H9 (cell line): ENCODE results near the gene CAMTA2. TPM values are rescaled to one million over a fixed set of nuclear protein-coding genes. Genes with fewer than 3 reads are reported as not detected.

Source experiments
- DNase-seq: peaks from one replicate; pipeline ENCODE4 v3.0.0-alpha.2; 2017
- H2AFZ ChIP-seq: one replicate; pipeline ENCODE4 v1.6.1; 2013; ENCODE audit warnings: mild to moderate bottlenecking, low read length, control low read depth, moderate library complexity
- H2AK5ac ChIP-seq: 2 replicates; pipeline ENCODE4 v1.6.1; 2013; ENCODE audit warnings: low read length, control low read depth, mixed read lengths; ENCODE audit not compliant: insufficient read length
- H2BK120ac ChIP-seq: one replicate; pipeline ENCODE4 v1.6.1; 2013; ENCODE audit warnings: low read depth, mild to moderate bottlenecking, low read length, control low read depth, inconsistent platforms; ENCODE audit not compliant: poor library complexity, severe bottlenecking
- H2BK12ac ChIP-seq: 2 replicates; pipeline ENCODE4 v1.6.1; 2013; ENCODE audit warnings: low read length, control low read depth, mixed read lengths, low read depth; ENCODE audit not compliant: insufficient read length
- H2BK15ac ChIP-seq: 2 replicates; pipeline ENCODE4 v1.6.1; 2013; ENCODE audit warnings: low read depth, low read length, control low read depth
- H2BK20ac ChIP-seq: one replicate; pipeline ENCODE4 v1.6.1; 2013; ENCODE audit warnings: low read depth, mild to moderate bottlenecking, low read length, control low read depth, inconsistent platforms; ENCODE audit not compliant: poor library complexity, severe bottlenecking
- H2BK5ac ChIP-seq: 2 replicates; pipeline ENCODE4 v1.6.1; 2013; ENCODE audit warnings: low read length, control low read depth, mixed read lengths; ENCODE audit not compliant: insufficient read length
- H3K14ac ChIP-seq: 2 replicates; pipeline ENCODE4 v1.6.1; 2013; ENCODE audit warnings: low read length, control low read depth; ENCODE audit not compliant: insufficient read depth
- H3K18ac ChIP-seq: 2 replicates; pipeline ENCODE4 v1.6.1; 2013; ENCODE audit warnings: low read depth, mild to moderate bottlenecking, mixed read lengths, low read length, control low read depth; ENCODE audit not compliant: insufficient read length
- H3K23ac ChIP-seq: 2 replicates; pipeline ENCODE4 v1.6.1; 2013; ENCODE audit warnings: low read length, control low read depth, mixed read lengths, low read depth; ENCODE audit not compliant: insufficient read length
- H3K23me2 ChIP-seq: 2 replicates; pipeline ENCODE4 v1.6.1; 2013; ENCODE audit warnings: low read depth, mild to moderate bottlenecking, mixed read lengths, low read length, control low read depth; ENCODE audit not compliant: insufficient read length, poor library complexity, severe bottlenecking
- H3K27ac ChIP-seq: 2 replicates; pipeline ENCODE4 v1.5.1; 2013; ENCODE audit warnings: low read length, control low read depth, mixed read lengths, low read depth; ENCODE audit not compliant: insufficient read length
- H3K27me3 ChIP-seq: 2 replicates; pipeline ENCODE4 v1.6.1; 2013; ENCODE audit warnings: low read length, control low read depth, inconsistent platforms; ENCODE audit not compliant: insufficient read depth
- H3K4ac ChIP-seq: 2 replicates; pipeline ENCODE4 v1.6.1; 2013; ENCODE audit warnings: low read depth, mild to moderate bottlenecking, control low read depth, inconsistent platforms, low read length, moderate library complexity
- H3K4me1 ChIP-seq: 2 replicates; pipeline ENCODE4 v1.6.1; 2013; ENCODE audit warnings: low read length, control low read depth, inconsistent platforms; ENCODE audit not compliant: insufficient read depth
- H3K4me2 ChIP-seq: 2 replicates; pipeline ENCODE4 v1.6.1; 2013; ENCODE audit warnings: low read length, control low read depth, mixed read lengths; ENCODE audit not compliant: insufficient read length, insufficient read depth
- H3K56ac ChIP-seq: 2 replicates; pipeline ENCODE4 v1.6.1; 2013; ENCODE audit warnings: low read depth, mild to moderate bottlenecking, mixed read lengths, low read length, control low read depth; ENCODE audit not compliant: insufficient read length
- H3K79me1 ChIP-seq: 2 replicates; pipeline ENCODE4 v1.6.1; 2013; ENCODE audit warnings: low read depth, mild to moderate bottlenecking, moderate library complexity, low read length, control low read depth, inconsistent platforms; ENCODE audit not compliant: insufficient read depth, poor library complexity, severe bottlenecking
- H3K79me2 ChIP-seq: 2 replicates; pipeline ENCODE4 v1.6.1; 2013; ENCODE audit warnings: low read length, control low read depth, inconsistent platforms; ENCODE audit not compliant: insufficient read depth
- H3K9ac ChIP-seq: 2 replicates; pipeline ENCODE4 v1.6.1; 2013; ENCODE audit warnings: low read length, control low read depth, mixed read lengths; ENCODE audit not compliant: insufficient read length; ENCODE audit errors: extremely low read depth
- H3K9me3 ChIP-seq: one replicate; pipeline ENCODE4 v1.6.1; 2013; ENCODE audit warnings: low read depth, low read length, inconsistent platforms; ENCODE audit not compliant: control insufficient read depth
- H3T11ph ChIP-seq: one replicate; pipeline ENCODE4 v1.6.1; 2013; ENCODE audit warnings: mild to moderate bottlenecking, low read length, control low read depth, inconsistent platforms
- H4K20me1 ChIP-seq: one replicate; pipeline ENCODE4 v1.6.1; 2013; ENCODE audit not compliant: control insufficient read depth, insufficient read length, insufficient read depth
- H4K5ac ChIP-seq: 2 replicates; pipeline ENCODE4 v1.6.1; 2013; ENCODE audit warnings: low read depth, mild to moderate bottlenecking, mixed read lengths, low read length, control low read depth; ENCODE audit not compliant: insufficient read length
- H4K8ac ChIP-seq: replicated peaks from 2 replicates; pipeline ENCODE4 v1.6.1; 2013; ENCODE audit warnings: low read length, control low read depth, mixed read lengths, low read depth; ENCODE audit not compliant: insufficient read length
- H4K91ac ChIP-seq: 2 replicates; pipeline ENCODE4 v1.6.1; 2013; ENCODE audit warnings: low read depth, mild to moderate bottlenecking, moderate library complexity, mixed read lengths, low read length, control low read depth; ENCODE audit not compliant: insufficient read length
- H3K27ac Mint-ChIP-seq, 3 experiments: 2 replicates in 2 of 3; 3 replicates in 1 of 3; pipeline ENCODE4 v1.8.0; 2020 to 2021; ENCODE audit warnings: mixed read lengths in 3 of 3, mild to moderate bottlenecking in 1 of 3, moderate library complexity in 1 of 3
- H3K27me3 Mint-ChIP-seq: 2 replicates; pipeline ENCODE4 v1.8.0; 2021; ENCODE audit warnings: low read depth, mild to moderate bottlenecking, moderate library complexity, mixed read lengths
- H3K36me3 Mint-ChIP-seq, 3 experiments: 2 replicates in 2 of 3; 3 replicates in 1 of 3; pipeline ENCODE4 v1.8.0; 2020 to 2021; ENCODE audit warnings: low read depth in 3 of 3, mixed read lengths in 3 of 3; ENCODE audit not compliant: insufficient read depth in 1 of 3
- H3K4me1 Mint-ChIP-seq, 2 experiments: 2 replicates each; pipeline ENCODE4 v1.8.0; 2020; ENCODE audit warnings: mixed read lengths in 2 of 2
- H3K4me3 Mint-ChIP-seq, 2 experiments: 2 replicates in 1 of 2; 3 replicates in 1 of 2; pipeline ENCODE4 v1.8.0; 2020 to 2021; ENCODE audit warnings: mild to moderate bottlenecking in 2 of 2, mixed read lengths in 2 of 2, moderate library complexity in 1 of 2
- H3K9me3 Mint-ChIP-seq, 2 experiments: 2 replicates in 1 of 2; 3 replicates in 1 of 2; pipeline ENCODE4 v1.8.0; 2020; ENCODE audit warnings: mild to moderate bottlenecking in 2 of 2, mixed read lengths in 2 of 2, moderate library complexity in 1 of 2
- WGBS: extraction: QIAGEN DNeasy Blood & Tissue Kit; methylation state at CpG from one replicate; pipeline ENCODE4 v1.1.7; 2013; ENCODE audit warnings: missing lambda C conversion rate, low lambda C conversion rate, mixed read lengths; ENCODE audit not compliant: insufficient read length; ENCODE audit errors: extremely low coverage; 5-methylcytosine and 5-hydroxymethylcytosine counted together
- total RNA-seq: library from RNA; stranded (reverse); gene quantifications from 2 replicates; pipeline ENCODE4 v1.2.1, GENCODE V29; 2021
- TF ChIP-seq, protein P1 (sequence below): fragments of 200-600 bp; sonication (generic); conservative IDR thresholded peaks from 3 replicates; pipeline ENCODE4 v1.8.0; 2021; ENCODE audit warnings: antibody characterized with exemption, mild to moderate bottlenecking

CAMTA2 gene
- total RNA-seq, 1 experiment from 2014 or later, result 15.6 TPM

DNA sequence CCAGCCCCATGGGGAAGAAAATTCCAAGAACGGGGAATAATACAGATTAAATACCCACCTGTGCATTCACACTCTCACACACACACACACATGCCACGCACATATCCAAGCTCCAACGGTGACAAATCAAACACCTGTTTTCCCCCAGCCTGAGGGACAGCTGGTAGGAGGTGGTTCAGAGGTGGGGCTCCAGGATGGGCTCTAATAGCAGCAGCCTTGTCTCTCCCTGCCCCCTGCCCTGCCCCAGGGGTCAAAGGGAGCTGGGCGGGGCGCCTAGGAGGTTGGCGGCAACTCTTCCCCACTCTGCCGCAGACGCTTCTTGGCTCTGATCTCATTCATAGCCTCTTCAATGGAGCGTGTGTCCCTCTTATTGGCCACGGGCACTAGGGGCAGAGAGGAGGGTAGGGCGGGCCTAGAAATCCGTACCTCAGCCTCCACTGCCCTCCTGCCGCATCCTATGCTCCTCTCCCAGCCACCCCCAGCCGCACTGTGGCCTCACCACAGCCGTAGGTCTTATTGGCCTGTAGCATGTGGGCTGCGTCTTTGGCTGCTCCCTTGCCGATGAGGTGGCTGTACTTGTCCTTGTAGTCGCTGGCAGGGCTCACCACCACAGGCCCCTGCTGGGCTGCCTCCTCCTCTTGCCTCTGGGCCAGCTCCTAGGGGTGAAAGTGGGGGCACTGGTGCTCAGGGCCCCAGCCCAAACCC is 28.1 kb downstream of the CAMTA2 start:
- Histone ChIP-seq H3K18ac (no peak overlapping the region), H3K27me3 (no peaks in the 10 kb centered on the region), H3T11ph (no peak overlapping the region), H3K56ac (no peak overlapping the region), H3K4ac (no peak overlapping the region), H4K20me1 (no peaks in the 10 kb centered on the region), H2AK5ac (no peak overlapping the region), H3K9ac (no peak overlapping the region), H3K23ac (no peak overlapping the region), H2AFZ (no peak overlapping the region), H4K91ac (no peak overlapping the region), H3K79me2 (no peaks in the 10 kb centered on the region; the same call in 1 of the 2 replicates), H3K27ac (no peak overlapping the region), H3K79me1 (no peaks in the 10 kb centered on the region), H4K5ac (no peak overlapping the region), H2BK15ac (no peak overlapping the region), H3K4me1 (peaks cover 3% of the 10 kb centered on the region; the same call in 1 of the 2 replicates), H2BK20ac (no peak overlapping the region), H2BK5ac (no peak overlapping the region), H3K9me3 (no peaks in the 10 kb centered on the region), H3K4me2 (no peak overlapping the region), H4K8ac (no peak overlapping the region), H2BK12ac (no peak overlapping the region), H3K23me2 (no peaks in the 10 kb centered on the region), H2BK120ac (no peak overlapping the region), H3K14ac (no peak overlapping the region)
- H3K36me3 Mint-ChIP-seq, result peaks cover 12 to 30% (median 28%) of the 10 kb centered on the region in 3 experiments; a peak in 6 of 7 replicates
- peaks cover 0 to 3% of the 10 kb centered on the region in 2 experiments; a peak in 1 of 5 replicates for H3K9me3 Mint-ChIP-seq
- peaks cover 17 to 18% of the 10 kb centered on the region in 2 experiments for H3K4me1 Mint-ChIP-seq
- TF ChIP-seq, protein P1, sequence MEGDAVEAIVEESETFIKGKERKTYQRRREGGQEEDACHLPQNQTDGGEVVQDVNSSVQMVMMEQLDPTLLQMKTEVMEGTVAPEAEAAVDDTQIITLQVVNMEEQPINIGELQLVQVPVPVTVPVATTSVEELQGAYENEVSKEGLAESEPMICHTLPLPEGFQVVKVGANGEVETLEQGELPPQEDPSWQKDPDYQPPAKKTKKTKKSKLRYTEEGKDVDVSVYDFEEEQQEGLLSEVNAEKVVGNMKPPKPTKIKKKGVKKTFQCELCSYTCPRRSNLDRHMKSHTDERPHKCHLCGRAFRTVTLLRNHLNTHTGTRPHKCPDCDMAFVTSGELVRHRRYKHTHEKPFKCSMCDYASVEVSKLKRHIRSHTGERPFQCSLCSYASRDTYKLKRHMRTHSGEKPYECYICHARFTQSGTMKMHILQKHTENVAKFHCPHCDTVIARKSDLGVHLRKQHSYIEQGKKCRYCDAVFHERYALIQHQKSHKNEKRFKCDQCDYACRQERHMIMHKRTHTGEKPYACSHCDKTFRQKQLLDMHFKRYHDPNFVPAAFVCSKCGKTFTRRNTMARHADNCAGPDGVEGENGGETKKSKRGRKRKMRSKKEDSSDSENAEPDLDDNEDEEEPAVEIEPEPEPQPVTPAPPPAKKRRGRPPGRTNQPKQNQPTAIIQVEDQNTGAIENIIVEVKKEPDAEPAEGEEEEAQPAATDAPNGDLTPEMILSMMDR, result no peak
- no peak for DNase-seq
- H3K4me3 Mint-ChIP-seq, result no peak overlapping the region
- peak overlapping the region in 1 of 3 experiments; percentile 85; a peak in 3 of 7 replicates for H3K27ac Mint-ChIP-seq
- no peaks in the 10 kb centered on the region; the same call in 1 of the 2 replicates for H3K27me3 Mint-ChIP-seq
- WGBS, result no CpG with 5 or more reads among the region's 18 CpGs
